Transverse colon (tissue), 3 donors: ENCODE results near the gene ABCC10.

Experiments used
- EP300 ChIP-seq: sonication (generic); formaldehyde crosslinking; IDR thresholded peaks from one replicate; pipeline ENCODE4 v1.6.1; 2017; ENCODE audit warnings: antibody characterized with exemption, low read depth
- POLR2A ChIP-seq: fragments of 450-650 bp; IDR thresholded peaks from one replicate; pipeline ENCODE4 v1.6.1; 2016; ENCODE audit warnings: antibody characterized with exemption, mild to moderate bottlenecking, moderate library complexity
- TF ChIP-seq, protein P1 (sequence below), 5 experiments: fragments of 200-600 bp in 3 of 5; fragments of 450-650 bp in 2 of 5; sonication (generic) in 3 of 5; IDR thresholded peaks; 1 replicate in 2 of 5; 2 replicates in 3 of 5; pipeline ENCODE4 v1.5.1; 2016 to 2017; ENCODE audit warnings: antibody characterized with exemption in 5 of 5, inconsistent platforms in 3 of 5, mild to moderate bottlenecking in 2 of 5, moderate library complexity in 1 of 5

DNA sequence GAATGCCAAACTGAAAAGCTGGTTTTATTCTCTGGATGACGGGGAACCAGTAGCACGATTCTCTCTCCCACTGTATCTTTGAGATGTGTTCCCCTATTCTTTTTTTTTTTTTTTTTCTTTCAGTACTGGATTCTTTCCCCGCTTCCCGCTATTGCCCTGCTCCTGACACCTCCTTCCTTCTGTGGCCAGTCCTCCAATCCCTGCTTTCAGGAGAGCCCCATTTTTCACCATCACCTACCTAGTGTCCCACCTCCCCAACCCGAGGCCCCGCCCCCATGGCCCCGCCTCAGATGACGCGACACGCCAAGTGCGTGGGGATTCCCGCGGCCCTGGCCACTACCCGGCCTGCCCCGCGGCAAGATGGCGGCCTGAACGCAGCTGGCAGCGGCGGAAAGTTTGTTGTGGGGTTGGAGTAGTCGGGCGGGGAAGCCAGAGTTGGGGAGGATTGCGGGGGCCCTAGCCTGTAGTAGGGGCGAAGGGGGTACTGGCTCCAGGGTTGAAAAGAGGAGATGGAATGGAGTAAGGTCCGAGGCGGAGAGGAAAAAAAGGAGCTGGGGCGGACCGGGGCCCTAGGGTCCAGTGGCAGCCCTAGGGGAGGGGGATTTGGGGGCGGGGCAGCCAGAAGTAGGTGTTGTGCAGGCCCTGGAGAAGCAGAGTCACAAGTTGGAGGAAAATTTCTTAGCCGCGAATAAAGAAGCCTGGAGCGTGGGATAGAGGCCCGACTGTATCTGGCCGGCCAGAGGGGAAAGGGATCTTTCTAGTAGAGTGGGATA, 50.1 kb downstream of the ABCC10 start, which contains the start of gene TJAP1:
- TF ChIP-seq, protein P1, sequence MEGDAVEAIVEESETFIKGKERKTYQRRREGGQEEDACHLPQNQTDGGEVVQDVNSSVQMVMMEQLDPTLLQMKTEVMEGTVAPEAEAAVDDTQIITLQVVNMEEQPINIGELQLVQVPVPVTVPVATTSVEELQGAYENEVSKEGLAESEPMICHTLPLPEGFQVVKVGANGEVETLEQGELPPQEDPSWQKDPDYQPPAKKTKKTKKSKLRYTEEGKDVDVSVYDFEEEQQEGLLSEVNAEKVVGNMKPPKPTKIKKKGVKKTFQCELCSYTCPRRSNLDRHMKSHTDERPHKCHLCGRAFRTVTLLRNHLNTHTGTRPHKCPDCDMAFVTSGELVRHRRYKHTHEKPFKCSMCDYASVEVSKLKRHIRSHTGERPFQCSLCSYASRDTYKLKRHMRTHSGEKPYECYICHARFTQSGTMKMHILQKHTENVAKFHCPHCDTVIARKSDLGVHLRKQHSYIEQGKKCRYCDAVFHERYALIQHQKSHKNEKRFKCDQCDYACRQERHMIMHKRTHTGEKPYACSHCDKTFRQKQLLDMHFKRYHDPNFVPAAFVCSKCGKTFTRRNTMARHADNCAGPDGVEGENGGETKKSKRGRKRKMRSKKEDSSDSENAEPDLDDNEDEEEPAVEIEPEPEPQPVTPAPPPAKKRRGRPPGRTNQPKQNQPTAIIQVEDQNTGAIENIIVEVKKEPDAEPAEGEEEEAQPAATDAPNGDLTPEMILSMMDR (IDR thresholded peaks at IDR 0.05) = no peak
- peak; percentile 81 for TF ChIP-seq POLR2A
- TF ChIP-seq EP300 = no peak
